ENCODE results near the gene DHRS1.

Gene DHRS1

DNA sequence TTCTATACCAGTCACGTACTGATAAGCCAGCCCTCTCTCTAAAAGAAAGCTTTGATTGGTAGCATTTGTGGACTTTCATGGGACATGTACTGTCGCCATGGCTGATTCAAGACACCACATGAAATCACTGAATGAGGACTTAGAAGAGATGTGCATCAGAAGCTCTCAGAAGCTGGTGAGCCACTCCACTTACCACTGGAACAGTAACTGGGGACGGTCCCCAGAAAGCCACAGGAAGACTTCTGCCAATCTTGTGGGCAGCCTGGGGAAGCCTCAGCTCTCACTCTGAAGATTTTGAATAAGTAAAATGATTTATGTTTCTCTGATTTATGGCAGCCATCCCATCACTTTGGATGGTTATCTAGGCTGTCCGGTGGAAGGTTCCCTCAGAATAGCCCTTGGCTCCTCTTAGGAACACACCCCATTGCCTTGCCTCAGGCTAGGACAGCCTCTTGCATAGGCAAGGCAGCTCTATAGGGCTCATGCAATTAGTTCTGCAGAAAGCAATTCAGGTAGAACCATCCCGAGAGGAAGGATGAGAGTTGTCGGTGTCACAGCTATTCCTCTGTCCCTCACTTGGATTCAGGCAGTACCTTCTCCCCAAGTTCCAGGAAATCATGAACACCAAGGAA is 9.8 kb downstream of the DHRS1 start:
- TF ChIP-seq, protein P1, sequence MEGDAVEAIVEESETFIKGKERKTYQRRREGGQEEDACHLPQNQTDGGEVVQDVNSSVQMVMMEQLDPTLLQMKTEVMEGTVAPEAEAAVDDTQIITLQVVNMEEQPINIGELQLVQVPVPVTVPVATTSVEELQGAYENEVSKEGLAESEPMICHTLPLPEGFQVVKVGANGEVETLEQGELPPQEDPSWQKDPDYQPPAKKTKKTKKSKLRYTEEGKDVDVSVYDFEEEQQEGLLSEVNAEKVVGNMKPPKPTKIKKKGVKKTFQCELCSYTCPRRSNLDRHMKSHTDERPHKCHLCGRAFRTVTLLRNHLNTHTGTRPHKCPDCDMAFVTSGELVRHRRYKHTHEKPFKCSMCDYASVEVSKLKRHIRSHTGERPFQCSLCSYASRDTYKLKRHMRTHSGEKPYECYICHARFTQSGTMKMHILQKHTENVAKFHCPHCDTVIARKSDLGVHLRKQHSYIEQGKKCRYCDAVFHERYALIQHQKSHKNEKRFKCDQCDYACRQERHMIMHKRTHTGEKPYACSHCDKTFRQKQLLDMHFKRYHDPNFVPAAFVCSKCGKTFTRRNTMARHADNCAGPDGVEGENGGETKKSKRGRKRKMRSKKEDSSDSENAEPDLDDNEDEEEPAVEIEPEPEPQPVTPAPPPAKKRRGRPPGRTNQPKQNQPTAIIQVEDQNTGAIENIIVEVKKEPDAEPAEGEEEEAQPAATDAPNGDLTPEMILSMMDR (IDR thresholded peaks at IDR 0.05) = no peak
- Histone ChIP-seq H3K27ac (no peak overlapping the region), H3K4me3 (no peak overlapping the region)
- DNase-seq (ENCODE audit: low spot score) = no peak

DNA sequence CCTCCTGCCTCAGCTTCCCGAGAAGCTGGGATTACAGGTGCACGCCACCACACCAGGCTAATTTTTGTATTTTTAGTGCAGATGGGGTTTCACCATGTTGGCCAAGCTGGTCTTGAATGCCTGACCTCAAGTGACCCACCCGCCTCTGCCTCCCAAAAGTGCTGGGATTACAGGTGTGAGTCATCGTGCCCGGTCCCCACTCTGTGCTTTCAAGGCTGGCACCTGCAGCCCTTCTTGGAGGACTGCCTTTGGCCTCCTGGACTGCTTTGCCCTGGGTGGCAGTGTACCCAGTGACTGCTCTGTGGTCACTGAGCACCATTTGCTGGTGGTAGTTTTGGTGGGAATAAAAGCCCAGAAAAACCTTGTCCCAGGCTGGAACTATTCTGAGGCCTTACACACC is 12.6 kb downstream of the DHRS1 start:
- DNase-seq (ENCODE audit: low spot score) = no peak
- Histone ChIP-seq H3K4me3 (no peak overlapping the region), H3K27ac (no peak overlapping the region)
- TF ChIP-seq, protein P1 (IDR thresholded peaks at IDR 0.05) = no peak

GRCh38 chr14:24285351-24285750 is 14.2 kb downstream of the DHRS1 start:
- Histone ChIP-seq H3K4me3 (no peak overlapping the region), H3K27ac (no peak overlapping the region)
- DNase-seq (ENCODE audit: low spot score) = no peak
- TF ChIP-seq, protein P1 (IDR thresholded peaks at IDR 0.05) = no peak

DNA sequence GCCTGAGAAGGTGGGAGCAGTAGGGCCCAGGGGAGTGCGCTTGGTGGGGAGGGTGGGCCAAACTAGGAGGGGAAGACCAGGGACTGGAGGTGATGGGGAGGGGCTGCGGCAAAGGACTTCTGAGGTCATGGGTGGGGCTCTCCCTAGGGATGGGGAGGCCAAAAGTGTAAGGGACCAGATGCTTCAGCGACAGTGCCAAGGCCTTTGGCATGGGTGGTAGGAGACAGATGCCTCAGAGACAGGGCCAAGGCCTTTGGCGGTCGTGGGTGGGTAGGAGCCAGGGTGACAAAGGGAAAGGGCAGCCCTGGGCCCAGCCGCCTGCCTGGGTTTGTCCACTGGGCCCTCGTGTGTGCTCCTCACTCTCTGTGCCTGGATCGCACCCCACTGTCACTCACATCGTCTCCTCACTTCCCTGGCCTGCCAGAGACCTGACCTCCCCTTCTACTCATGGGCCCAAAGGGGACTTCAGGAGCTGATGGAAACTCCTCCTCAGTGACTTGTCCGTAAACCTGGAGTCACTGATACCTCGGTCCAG is 15.0 kb downstream of the DHRS1 start:
- TF ChIP-seq, protein P1 (IDR thresholded peaks at IDR 0.05) = no peak
- no peak overlapping the region for H3K4me3 ChIP-seq
- no peak for DNase-seq (ENCODE audit: low spot score)
- H3K27ac ChIP-seq = no peak overlapping the region

DNA sequence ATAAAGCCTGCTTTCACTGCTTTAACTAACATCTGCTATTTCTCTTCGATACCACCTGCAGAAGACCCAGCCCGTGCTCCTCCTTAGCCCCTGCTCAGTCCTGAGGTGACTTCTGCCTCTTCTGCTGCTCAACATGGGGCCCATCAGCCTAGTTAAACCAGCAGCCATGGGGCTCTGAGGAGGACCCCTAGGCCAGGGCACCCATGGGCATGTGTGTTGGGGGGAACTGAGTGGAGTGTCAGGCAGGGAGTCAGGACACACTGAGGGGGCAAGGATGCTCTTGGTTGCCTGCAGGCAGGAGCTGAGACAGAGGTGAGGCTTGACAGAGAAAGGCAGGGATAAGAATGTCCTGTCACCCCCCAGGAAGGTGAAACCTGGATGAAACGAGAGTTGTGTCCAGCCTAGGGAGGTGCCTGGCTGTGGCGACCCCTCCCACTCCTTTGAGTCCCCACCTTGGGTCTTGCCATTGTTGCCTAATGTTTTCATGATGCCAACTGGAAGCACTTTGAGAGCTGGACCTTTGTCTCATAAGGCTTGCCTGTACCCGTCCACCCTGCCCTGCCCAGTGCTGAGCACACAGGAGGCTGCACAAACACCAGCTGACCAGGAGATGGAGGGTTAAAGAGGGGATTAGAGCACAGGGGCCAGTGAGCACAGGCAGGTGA is 15.7 kb downstream of the DHRS1 start:
- Histone ChIP-seq H3K4me3 (no peak overlapping the region), H3K27ac (no peak overlapping the region)
- TF ChIP-seq, protein P1 (IDR thresholded peaks at IDR 0.05) = no peak
- DNase-seq (ENCODE audit: low spot score) = no peak

- DNase-seq (ENCODE audit: low spot score) = no peak
- no peak overlapping the region for H3K4me3 ChIP-seq
- TF ChIP-seq, protein P1 (IDR thresholded peaks at IDR 0.05) = no peak
- no peak overlapping the region for H3K27ac ChIP-seq
Measured at GRCh38 chr14:24282736-24283135, 16.8 kb downstream of the DHRS1 start.

DNA sequence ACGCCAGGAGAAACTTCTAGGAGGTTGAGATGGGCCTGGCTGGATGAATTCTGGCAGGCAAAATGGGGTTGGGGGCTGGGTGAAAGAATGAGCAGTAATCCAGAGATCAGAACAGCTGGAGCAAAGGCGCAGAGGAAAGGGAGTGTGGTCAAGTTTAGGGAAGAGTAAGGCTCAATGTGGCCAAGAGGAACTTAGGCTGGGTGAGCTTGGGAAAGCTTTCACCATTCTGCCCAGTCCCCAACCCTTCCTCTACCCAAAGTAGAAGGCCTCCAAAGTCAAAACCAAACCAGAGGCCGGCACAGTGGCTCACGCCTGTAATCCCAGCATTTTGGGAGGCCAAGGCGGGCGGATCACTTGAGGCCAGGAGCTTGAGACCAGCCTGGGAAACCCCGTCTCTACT is 17.9 kb downstream of the DHRS1 start:
- Histone ChIP-seq H3K4me3 (no peak overlapping the region), H3K27ac (no peak overlapping the region)
- TF ChIP-seq, protein P1 (IDR thresholded peaks at IDR 0.05) = no peak
- no peak for DNase-seq (ENCODE audit: low spot score)
